OCI-LY1 (cell line): ENCODE data around the gene EFNA2.

Experiments
- H2AFZ ChIP-seq: fragments of 200-600 bp; sonication (generic), shearing (Covaris generic); 2 replicates; pipeline ENCODE4 v1.6.0; 2014; ENCODE audit warnings: antibody characterized with exemption, mild to moderate bottlenecking, low read length
- H3F3A ChIP-seq: fragments of 200-600 bp; sonication (generic), shearing (Covaris generic); 2 replicates; pipeline ENCODE4 v1.6.0; 2014; ENCODE audit warnings: mild to moderate bottlenecking, antibody characterized with exemption, low read length, moderate library complexity; ENCODE audit not compliant: insufficient read depth
- H3K27ac ChIP-seq: fragments of 200-600 bp; sonication (generic); 2 replicates; pipeline ENCODE4 v1.5.1; 2014; ENCODE audit warnings: low read length, mixed run types, mild to moderate bottlenecking, low read depth; ENCODE audit not compliant: poor library complexity, severe bottlenecking
- H3K27me3 ChIP-seq: fragments of 200-600 bp; sonication (generic); 2 replicates; pipeline ENCODE4 v1.6.0; 2014; ENCODE audit warnings: antibody characterized with exemption, mild to moderate bottlenecking, low read length, moderate library complexity; ENCODE audit not compliant: insufficient read depth
- H3K36me3 ChIP-seq: fragments of 200-600 bp; sonication (generic); 2 replicates; pipeline ENCODE4 v1.6.1; 2014; ENCODE audit warnings: mild to moderate bottlenecking, antibody characterized with exemption, low read length, moderate library complexity, mixed read lengths; ENCODE audit not compliant: insufficient read depth
- H3K4me1 ChIP-seq: fragments of 200-600 bp; sonication (generic); 2 replicates; pipeline ENCODE4 v1.5.1; 2014; ENCODE audit warnings: mild to moderate bottlenecking, low read length, moderate library complexity; ENCODE audit not compliant: insufficient read depth, severe bottlenecking
- H3K4me2 ChIP-seq: fragments of 200-600 bp; sonication (generic), shearing (Covaris generic); 2 replicates; pipeline ENCODE4 v1.6.1; 2014; ENCODE audit warnings: low read length
- H3K4me3 ChIP-seq: fragments of 200-600 bp; sonication (generic); 2 replicates; pipeline ENCODE4 v1.5.1; 2014; ENCODE audit warnings: low read length, low read depth, mild to moderate bottlenecking, mixed read lengths; ENCODE audit not compliant: poor library complexity, severe bottlenecking
- H3K79me2 ChIP-seq: fragments of 200-600 bp; shearing (Covaris generic); 2 replicates; pipeline ENCODE4 v1.6.1; 2016; ENCODE audit warnings: mixed run types, low read length, mixed read lengths; ENCODE audit not compliant: insufficient read depth
- H3K9ac ChIP-seq: fragments of 200-600 bp; sonication (generic), shearing (Covaris generic); 2 replicates; pipeline ENCODE4 v1.6.1; 2014; ENCODE audit warnings: mild to moderate bottlenecking, low read length, mixed read lengths
- H3K9me2 ChIP-seq: fragments of 200-600 bp; sonication (generic), shearing (Covaris generic); 2 replicates; pipeline ENCODE4 v1.6.1; 2014; ENCODE audit warnings: low read depth, mild to moderate bottlenecking, low read length, mixed read lengths
- H3K9me3 ChIP-seq: fragments of 200-600 bp; shearing (Covaris generic); 2 replicates; pipeline ENCODE4 v1.6.1; 2014; ENCODE audit warnings: low read length, mixed read lengths
- H4K20me1 ChIP-seq: fragments of 200-600 bp; sonication (generic), shearing (Covaris generic); 2 replicates; pipeline ENCODE4 v1.6.0; 2016; ENCODE audit warnings: mild to moderate bottlenecking, low read length; ENCODE audit not compliant: insufficient read depth
- CTCF ChIP-seq: fragments of 200-600 bp; sonication (generic), shearing (Covaris generic); IDR thresholded peaks from 2 replicates; pipeline ENCODE4 v1.5.1; 2017; ENCODE audit warnings: mild to moderate bottlenecking, antibody characterized with exemption, low read length, moderate library complexity, mixed read lengths
- EZH2 ChIP-seq: fragments of 200-600 bp; sonication (generic), shearing (Covaris generic); IDR thresholded peaks from 2 replicates; pipeline ENCODE4 v1.8.0; 2017; ENCODE audit warnings: borderline replicate concordance, mixed run types, mild to moderate bottlenecking, antibody characterized with exemption, low read length, moderate library complexity, mixed read lengths

EFNA2 gene

GRCh38 chr19:1322198-1322981 lies 36.7 kb downstream of the EFNA2 start:
- no peak overlapping the region for H3K9ac ChIP-seq
- no peak overlapping the region for H3K27ac ChIP-seq
- no peaks in the 10 kb centered on the region for H3F3A ChIP-seq
- no peak overlapping the region for H3K4me2 ChIP-seq
- H4K20me1 ChIP-seq = no peaks in the 10 kb centered on the region
- TF ChIP-seq CTCF (no peak), EZH2 (no peak)
- H3K79me2 ChIP-seq = no peaks in the 10 kb centered on the region
- peaks cover 5% of the 10 kb centered on the region for H3K4me1 ChIP-seq
- H3K9me2 ChIP-seq = no peaks in the 10 kb centered on the region
- H3K4me3 ChIP-seq = no peak overlapping the region
- H3K27me3 ChIP-seq = peaks cover 17% of the 10 kb centered on the region; the same call in 1 of the 2 replicates
- no peaks in the 10 kb centered on the region for H3K9me3 ChIP-seq
- no peaks in the 10 kb centered on the region for H3K36me3 ChIP-seq
- H2AFZ ChIP-seq = no peak overlapping the region

DNA sequence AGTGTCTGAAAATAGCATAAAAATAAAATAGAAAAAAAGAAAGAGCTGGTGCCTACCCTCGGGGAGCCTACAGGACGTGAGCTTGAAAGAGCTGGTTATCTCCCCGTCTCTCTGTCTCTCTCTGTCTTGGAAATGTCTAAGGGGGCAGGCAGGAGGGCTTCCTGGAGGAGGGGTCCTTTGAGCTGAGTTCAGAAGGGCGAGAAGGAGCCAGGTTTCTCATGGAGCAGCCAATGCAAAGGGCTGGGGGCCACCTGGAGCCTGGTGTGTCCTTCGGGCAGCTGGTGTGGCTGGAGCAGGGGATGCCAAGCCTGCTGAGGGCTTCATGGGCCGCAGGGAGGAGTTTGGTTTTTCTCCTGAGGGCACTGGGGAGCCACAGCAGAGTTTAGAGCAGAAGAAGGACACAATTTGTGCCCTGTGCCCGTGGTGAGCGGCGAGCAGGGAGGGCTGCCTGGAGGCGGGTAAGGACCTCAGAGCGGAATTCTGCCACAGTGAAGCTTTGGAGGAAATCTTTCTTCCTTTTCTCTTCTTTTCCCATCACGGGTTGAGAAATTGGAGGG lies 38.7 kb downstream of the EFNA2 start:
- Histone ChIP-seq H3K36me3 (no peaks in the 10 kb centered on the region), H4K20me1 (no peaks in the 10 kb centered on the region), H3K79me2 (no peaks in the 10 kb centered on the region), H3K4me3 (no peak overlapping the region), H3K27me3 (0 out of 2 replicates have a peak, but pooled peaks cover 11% of the 10 kb centered on the region), H3K4me1 (peaks cover 7% of the 10 kb centered on the region), H3K4me2 (no peak overlapping the region), H3K9ac (no peak overlapping the region), H3K9me3 (no peaks in the 10 kb centered on the region), H3K9me2 (no peaks in the 10 kb centered on the region), H2AFZ (no peak overlapping the region), H3K27ac (no peak overlapping the region), H3F3A (no peaks in the 10 kb centered on the region)
- no peak for TF ChIP-seq EZH2
- TF ChIP-seq CTCF = no peak

DNA sequence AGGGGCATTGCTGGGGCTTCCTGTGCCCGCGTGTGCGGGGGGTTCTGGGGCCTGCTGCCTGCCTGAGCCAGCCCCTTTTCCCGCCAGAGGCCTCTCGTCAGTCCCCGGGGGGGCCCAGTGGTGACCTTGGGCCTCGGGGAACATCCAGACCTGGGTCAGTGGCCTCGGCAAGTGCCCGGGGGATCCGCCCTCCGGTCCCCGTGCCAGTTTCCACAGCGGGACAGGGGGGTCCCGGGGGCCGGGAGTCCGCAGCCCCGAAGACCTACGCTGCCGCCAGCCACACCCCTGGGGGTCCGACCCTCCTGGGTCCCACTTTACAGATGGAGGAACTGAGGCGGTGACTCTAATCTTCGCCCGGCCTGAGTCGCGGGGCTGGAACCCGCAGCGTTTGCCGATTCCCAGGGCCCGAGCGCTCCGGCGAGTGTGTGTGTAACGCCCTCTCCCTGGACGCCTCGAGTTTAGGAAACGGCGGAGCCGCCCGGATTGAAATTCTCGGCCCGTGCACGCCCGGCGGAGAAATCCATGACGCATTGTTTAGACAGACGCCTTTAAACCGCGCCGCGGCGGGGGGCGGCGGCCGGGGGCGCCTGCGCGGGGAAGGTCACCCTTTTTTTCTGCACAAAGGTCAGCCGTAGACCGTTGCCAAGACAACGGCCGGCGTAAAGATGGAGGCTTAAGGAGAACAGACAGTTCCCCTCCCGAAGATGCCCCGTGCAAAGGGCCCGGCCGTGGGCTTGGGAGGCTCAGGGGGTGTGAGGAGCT lies 39.3 kb downstream of the EFNA2 start:
- Histone ChIP-seq H3K27me3 (0 out of 2 replicates have a peak, but pooled peaks cover 11% of the 10 kb centered on the region), H3K9me3 (no peaks in the 10 kb centered on the region), H3K9ac (no peak overlapping the region), H3K4me3 (no peak overlapping the region), H3K79me2 (no peaks in the 10 kb centered on the region), H3K4me2 (no peak overlapping the region), H4K20me1 (no peaks in the 10 kb centered on the region), H3K9me2 (no peaks in the 10 kb centered on the region), H3K4me1 (peaks cover 7% of the 10 kb centered on the region), H2AFZ (no peak overlapping the region), H3K27ac (no peak overlapping the region), H3K36me3 (no peaks in the 10 kb centered on the region), H3F3A (no peaks in the 10 kb centered on the region)
- TF ChIP-seq CTCF (no peak), EZH2 (no peak)
